Fibroblast of lung (primary cell): Measurements from ENCODE around the gene VWDE. TPM values are rescaled to one million over a fixed set of nuclear protein-coding genes. Genes with fewer than 3 reads are reported as not detected.

ENCODE experiments used
- DNase-seq, 2 donors: peaks; one replicate each; pipeline versions ENCODE4 v3.0.0 to v3.0.0-alpha.2; 2010; ENCODE audit warnings: low read depth in 2 of 2
- H2AFZ ChIP-seq: 2 replicates; pipeline ENCODE4 v1.5.1; 2012; ENCODE audit warnings: low read length, control low read depth, inconsistent platforms
- H3K27ac ChIP-seq: 2 replicates; pipeline ENCODE4 v1.5.1; 2011; ENCODE audit warnings: low read length, control low read depth; ENCODE audit not compliant: insufficient read depth
- H3K27me3 ChIP-seq: 2 replicates; pipeline ENCODE4 v1.5.1; 2011; ENCODE audit warnings: mild to moderate bottlenecking, low read length; ENCODE audit not compliant: control insufficient read depth, insufficient read depth
- H3K36me3 ChIP-seq: 2 replicates; pipeline ENCODE4 v1.5.1; 2011; ENCODE audit warnings: low read length; ENCODE audit not compliant: control insufficient read depth, insufficient read depth
- H3K4me1 ChIP-seq: 2 replicates; pipeline ENCODE4 v1.5.1; 2011; ENCODE audit warnings: low read length; ENCODE audit not compliant: control insufficient read depth, insufficient read depth; ENCODE audit errors: extremely low read depth
- H3K4me2 ChIP-seq: 2 replicates; pipeline ENCODE4 v1.5.1; 2011; ENCODE audit warnings: low read length, control low read depth; ENCODE audit not compliant: insufficient read depth; ENCODE audit errors: extremely low read depth
- H3K4me3 ChIP-seq, 4 experiments: fragments of 200-600 bp in 1 of 4; sonication (generic) in 1 of 4; replicated peaks in 1 of 4; 2 replicates each; pipeline ENCODE4 v1.5.1; 2011 to 2016; ENCODE audit warnings: low read length in 4 of 4, low read depth in 3 of 4, mild to moderate bottlenecking in 3 of 4, control low read depth in 2 of 4, inconsistent platforms in 1 of 4, mixed read lengths in 1 of 4; ENCODE audit not compliant: insufficient read depth in 1 of 4; ENCODE audit errors: control extremely low read depth in 1 of 4
- H3K79me2 ChIP-seq: 2 replicates; pipeline ENCODE4 v1.5.1; 2012; ENCODE audit warnings: mild to moderate bottlenecking, low read length, inconsistent platforms; ENCODE audit not compliant: control insufficient read depth, insufficient read depth
- H3K9ac ChIP-seq: 2 replicates; pipeline ENCODE4 v1.5.1; 2011; ENCODE audit warnings: mild to moderate bottlenecking, low read length, control low read depth; ENCODE audit not compliant: insufficient read depth
- H3K9me3 ChIP-seq: 2 replicates; pipeline ENCODE4 v1.5.1; 2012; ENCODE audit warnings: low read depth, low read length; ENCODE audit not compliant: control insufficient read depth, insufficient read depth
- H4K20me1 ChIP-seq: 2 replicates; pipeline ENCODE4 v1.5.1; 2011; ENCODE audit warnings: low read length; ENCODE audit not compliant: control insufficient read depth, insufficient read depth; ENCODE audit errors: extremely low read depth
- CTCF ChIP-seq, 2 donors: IDR thresholded peaks in 1 of 2; conservative IDR thresholded peaks in 1 of 2; 1 replicate in 1 of 2; 2 replicates in 1 of 2; pipeline ENCODE4 v1.5.1; 2011 to 2012; ENCODE audit warnings: low read length in 2 of 2, control low read depth in 1 of 2, inconsistent platforms in 1 of 2, low read depth in 1 of 2, mild to moderate bottlenecking in 1 of 2
- EZH2 ChIP-seq: IDR thresholded peaks from 2 replicates; pipeline ENCODE4 v1.5.1; 2012; ENCODE audit warnings: low read length, control low read depth, mild to moderate bottlenecking; ENCODE audit errors: missing control alignments
- polyA plus RNA-seq, 2 donors: library from polyadenylated mRNA; depleted of rRNA in 1 of 2; stranded (reverse) in 1 of 2; unstranded in 1 of 2; fragments of >200 nt; gene quantifications; 2 replicates each; pipeline ENCODE4 v1.2.1, GENCODE V29; 2011 to 2012; ENCODE audit warnings: missing spikeins in 1 of 2
- total RNA-seq: library from RNA; depleted of rRNA; stranded (reverse); fragments of >200 nt; gene quantifications from 2 replicates; pipeline ENCODE4 v1.2.1, GENCODE V29; 2014

VWDE gene
- total and polyA plus RNA-seq, 2 donors (not counting 1 experiment from before 2014, with no cell fraction given) = 0.09 to 0.17 TPM

GRCh38 chr7:12436126-12436525 lies 32.5 kb upstream of the VWDE start:
- Histone ChIP-seq H3K4me1 (no peaks in the 10 kb centered on the region), H2AFZ (no peak overlapping the region), H3K4me2 (no peak overlapping the region), H3K27me3 (no peaks in the 10 kb centered on the region), H3K79me2 (no peaks in the 10 kb centered on the region), H3K9ac (no peak overlapping the region), H4K20me1 (no peaks in the 10 kb centered on the region), H3K9me3 (no peaks in the 10 kb centered on the region), H3K4me3 (no peak overlapping the region), H3K27ac (no peak overlapping the region), H3K36me3 (no peaks in the 10 kb centered on the region)
- no peak for DNase-seq
- no peak for TF ChIP-seq EZH2
- TF ChIP-seq CTCF (conservative IDR thresholded peaks at IDR 0.05 in 1 of 2, IDR thresholded peaks at IDR 0.05 in 1 of 2; ENCODE audit: low read depth in 1 of 2, low read length in 2 of 2) = no peak

GRCh38 chr7:12434012-12434642 lies 30.5 kb upstream of the VWDE start:
- DNase-seq = peak in 1 of 2 donors; percentile 26
- Histone ChIP-seq H3K27ac (no peak overlapping the region), H3K4me2 (no peak overlapping the region), H2AFZ (no peak overlapping the region), H3K79me2 (no peaks in the 10 kb centered on the region), H3K27me3 (no peaks in the 10 kb centered on the region), H3K36me3 (no peaks in the 10 kb centered on the region), H3K4me3 (no peak overlapping the region), H4K20me1 (no peaks in the 10 kb centered on the region), H3K9me3 (no peaks in the 10 kb centered on the region), H3K4me1 (no peaks in the 10 kb centered on the region), H3K9ac (no peak overlapping the region)
- peak in 1 of 2 donors; percentile 52 for TF ChIP-seq CTCF (conservative IDR thresholded peaks at IDR 0.05 in 1 of 2, IDR thresholded peaks at IDR 0.05 in 1 of 2; ENCODE audit: low read depth in 1 of 2, low read length in 2 of 2)
- no peak for TF ChIP-seq EZH2

- H3K4me2 ChIP-seq = no peak overlapping the region
- TF ChIP-seq EZH2 (no peak), CTCF (conservative IDR thresholded peaks at IDR 0.05 in 1 of 2, IDR thresholded peaks at IDR 0.05 in 1 of 2; ENCODE audit: low read depth in 1 of 2, low read length in 2 of 2) (no peak)
- no peak overlapping the region for H3K9ac ChIP-seq
- no peak for DNase-seq
- no peaks in the 10 kb centered on the region for H3K9me3 ChIP-seq
- H3K79me2 ChIP-seq = no peaks in the 10 kb centered on the region
- H4K20me1 ChIP-seq = no peaks in the 10 kb centered on the region
- H3K4me3 ChIP-seq = no peak overlapping the region
- no peaks in the 10 kb centered on the region for H3K36me3 ChIP-seq
- no peak overlapping the region for H3K27ac ChIP-seq
- H3K27me3 ChIP-seq = no peaks in the 10 kb centered on the region
- H3K4me1 ChIP-seq = no peaks in the 10 kb centered on the region
- no peak overlapping the region for H2AFZ ChIP-seq
Observed at GRCh38 chr7:12431886-12432556, 28.4 kb upstream of the VWDE start.
